Kidney (tissue), 14 donors: ENCODE data around the gene CREG2. TPM values are rescaled to one million over a fixed set of nuclear protein-coding genes. Genes with fewer than 3 reads are reported as not detected.

Source experiments
- DNase-seq, 5 donors: peaks; one replicate each; pipeline ENCODE4 v3.0.0-alpha.2; 2013 to 2020
- FAIRE-seq: peaks from 2 replicates; lab custom pipeline; 2012; peaks lifted over from hg19 to GRCh38; lab: Jason Lieb, UNC
- H3K27ac ChIP-seq, 2 donors: one replicate each; pipeline ENCODE4 v1.7.0; 2013; ENCODE audit warnings: low read depth in 2 of 2, low read length in 2 of 2, inconsistent platforms in 1 of 2
- H3K27me3 ChIP-seq: one replicate; pipeline ENCODE4 v1.7.1; 2013; ENCODE audit warnings: low read length, inconsistent platforms; ENCODE audit not compliant: control insufficient read depth, insufficient read depth
- H3K36me3 ChIP-seq, 3 donors: one replicate each; pipeline versions ENCODE4 v1.7.0 to v1.7.1; 2013; ENCODE audit warnings: low read length in 3 of 3, control low read depth in 1 of 3, inconsistent platforms in 1 of 3; ENCODE audit not compliant: insufficient read depth in 3 of 3, control insufficient read depth in 2 of 3
- H3K4me1 ChIP-seq, 3 donors: one replicate each; pipeline versions ENCODE4 v1.7.0 to v1.7.1; 2013; ENCODE audit warnings: low read length in 3 of 3, inconsistent platforms in 1 of 3, low read depth in 1 of 3; ENCODE audit not compliant: control insufficient read depth in 2 of 3, insufficient read depth in 2 of 3
- H3K4me3 ChIP-seq, 3 donors: one replicate each; pipeline versions ENCODE4 v1.7.0 to v1.8.1; 2013; ENCODE audit warnings: low read length in 3 of 3, control low read depth in 1 of 3, inconsistent platforms in 1 of 3
- H3K9ac ChIP-seq, 3 donors: one replicate each; pipeline versions ENCODE4 v1.7.0 to v1.7.1; 2013; ENCODE audit warnings: low read length in 3 of 3, control low read depth in 1 of 3, inconsistent platforms in 1 of 3
- H3K9me3 ChIP-seq, 3 donors: one replicate each; pipeline versions ENCODE4 v1.7.0 to v1.7.1; 2013; ENCODE audit warnings: low read length in 3 of 3, control low read depth in 1 of 3, inconsistent platforms in 1 of 3; ENCODE audit not compliant: control insufficient read depth in 2 of 3, insufficient read depth in 1 of 3
- intact Hi-C: fragments of 100-400 bp; cut with DNase I; formaldehyde crosslinking; loops from one replicate; pipeline ENCODE4 v1.11.1; 2022
- polyA plus RNA-seq: library from polyadenylated mRNA; stranded (reverse); fragments of 350-450 nt; fragmentation: Illumina TruSeq; extraction: RNeasy Lipid Tissue Mini Kit (QIAGEN cat#74804); gene quantifications from one replicate; pipeline ENCODE4 v1.2.3, GENCODE V29; 2014; ENCODE audit warnings: low read depth, low replicate concordance; ENCODE audit not compliant: insufficient read depth
- total RNA-seq: library from RNA; stranded (reverse); fragmentation: NEBNext Ultra II Directional; extraction: Animal tissue kit (Norgen Biotek cat#: 25700); gene quantifications from one replicate; pipeline ENCODE4 v1.2.1, GENCODE V29; 2021
- TF ChIP-seq, protein P1 (sequence below): IDR thresholded peaks from 3 replicates; pipeline ENCODE4 v1.5.1; 2012; ENCODE audit warnings: mild to moderate bottlenecking, moderate library complexity, borderline replicate concordance; ENCODE audit not compliant: insufficient read depth; ENCODE audit errors: extremely low read depth
- donor health status: control.
- donor health status: control.
- donor health status: control.
- donor health status: control.
- donor health status: control.
- donor health status: DM: yes; HTN: yes; CAD: no.
- donor health status: Normal renal cell carcinoma (clear cell type).

The CREG2 gene
- total and polyA plus RNA-seq, 2 donors from 2014 or later: 0.69 TPM; not detected in 1

GRCh38 chr2:101367508-101367907, 19.8 kb downstream of the CREG2 start:
- Histone ChIP-seq H3K27ac (no peak overlapping the region), H3K4me1 (no peaks in the 10 kb centered on the region), H3K9me3 (no peaks in the 10 kb centered on the region), H3K9ac (no peak overlapping the region), H3K27me3 (no peaks in the 10 kb centered on the region), H3K4me3 (no peak overlapping the region), H3K36me3 (no peaks in the 10 kb centered on the region)
- TF ChIP-seq, protein P1, sequence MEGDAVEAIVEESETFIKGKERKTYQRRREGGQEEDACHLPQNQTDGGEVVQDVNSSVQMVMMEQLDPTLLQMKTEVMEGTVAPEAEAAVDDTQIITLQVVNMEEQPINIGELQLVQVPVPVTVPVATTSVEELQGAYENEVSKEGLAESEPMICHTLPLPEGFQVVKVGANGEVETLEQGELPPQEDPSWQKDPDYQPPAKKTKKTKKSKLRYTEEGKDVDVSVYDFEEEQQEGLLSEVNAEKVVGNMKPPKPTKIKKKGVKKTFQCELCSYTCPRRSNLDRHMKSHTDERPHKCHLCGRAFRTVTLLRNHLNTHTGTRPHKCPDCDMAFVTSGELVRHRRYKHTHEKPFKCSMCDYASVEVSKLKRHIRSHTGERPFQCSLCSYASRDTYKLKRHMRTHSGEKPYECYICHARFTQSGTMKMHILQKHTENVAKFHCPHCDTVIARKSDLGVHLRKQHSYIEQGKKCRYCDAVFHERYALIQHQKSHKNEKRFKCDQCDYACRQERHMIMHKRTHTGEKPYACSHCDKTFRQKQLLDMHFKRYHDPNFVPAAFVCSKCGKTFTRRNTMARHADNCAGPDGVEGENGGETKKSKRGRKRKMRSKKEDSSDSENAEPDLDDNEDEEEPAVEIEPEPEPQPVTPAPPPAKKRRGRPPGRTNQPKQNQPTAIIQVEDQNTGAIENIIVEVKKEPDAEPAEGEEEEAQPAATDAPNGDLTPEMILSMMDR: no peak
- intact Hi-C loops: no loop called here
- FAIRE-seq (no peak), DNase-seq (no peak)

- TF ChIP-seq, protein P1: no peak
- no peaks in the 10 kb centered on the region for H3K4me1 ChIP-seq
- H3K36me3 ChIP-seq: no peaks in the 10 kb centered on the region
- H3K27ac ChIP-seq: no peak overlapping the region
- no peak overlapping the region for H3K9ac ChIP-seq
- no peaks in the 10 kb centered on the region for H3K9me3 ChIP-seq
- FAIRE-seq: no peak
- no peak overlapping the region for H3K4me3 ChIP-seq
- no peak for DNase-seq
- intact Hi-C loops: no loop called here
- no peaks in the 10 kb centered on the region for H3K27me3 ChIP-seq
Observed at GRCh38 chr2:101364878-101365277, 22.4 kb downstream of the CREG2 start.

DNA sequence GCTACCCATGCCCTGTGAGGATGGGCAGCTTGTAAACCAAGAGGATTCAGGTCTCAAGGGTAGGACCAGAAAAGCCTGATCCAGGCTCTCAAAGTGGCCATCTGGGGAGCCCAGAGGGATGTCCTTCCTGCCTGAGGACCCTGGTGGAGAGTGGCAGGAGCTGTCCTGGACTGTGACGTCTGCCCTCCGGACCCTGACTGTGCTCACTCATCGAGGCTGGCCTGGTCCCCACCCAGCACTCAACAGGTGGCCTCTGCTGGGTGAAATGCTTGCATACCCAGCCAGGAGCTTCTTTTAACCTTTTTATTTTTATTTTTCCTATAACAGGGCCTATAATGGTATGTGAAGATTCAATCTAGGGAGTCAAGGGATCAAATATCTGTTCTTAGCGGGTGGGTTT, 24.5 kb downstream of the CREG2 start:
- H3K9me3 ChIP-seq: no peaks in the 10 kb centered on the region
- TF ChIP-seq, protein P1: no peak
- H3K27me3 ChIP-seq: no peaks in the 10 kb centered on the region
- no peaks in the 10 kb centered on the region for H3K36me3 ChIP-seq
- no peaks in the 10 kb centered on the region for H3K4me1 ChIP-seq
- no peak overlapping the region for H3K27ac ChIP-seq
- DNase-seq (no peak), FAIRE-seq (no peak)
- no peak overlapping the region for H3K4me3 ChIP-seq
- no peak overlapping the region for H3K9ac ChIP-seq
- intact Hi-C loops: no loop called here

DNA sequence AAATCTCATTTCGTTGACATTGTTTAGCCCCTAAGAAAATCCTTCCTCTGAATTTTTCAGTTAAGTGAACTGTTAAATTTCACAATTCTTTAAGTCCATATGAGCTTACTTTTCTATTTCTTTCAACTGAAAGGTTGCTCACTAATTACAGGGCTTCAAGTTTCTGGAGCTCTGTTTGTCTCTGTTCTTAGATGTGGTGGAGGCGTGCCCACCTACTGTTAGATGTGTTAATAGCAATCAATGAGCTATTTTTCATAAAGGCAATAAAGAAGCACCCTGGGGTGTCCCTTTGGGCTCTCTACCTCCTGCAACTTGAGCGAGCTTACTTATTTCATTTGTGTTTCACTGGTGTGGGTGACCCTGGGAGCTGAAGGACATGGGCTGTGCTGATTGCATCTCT, 25.0 kb downstream of the CREG2 start:
- Histone ChIP-seq H3K36me3 (no peaks in the 10 kb centered on the region), H3K4me1 (no peaks in the 10 kb centered on the region), H3K27ac (no peak overlapping the region), H3K27me3 (no peaks in the 10 kb centered on the region), H3K4me3 (no peak overlapping the region), H3K9ac (no peak overlapping the region), H3K9me3 (no peaks in the 10 kb centered on the region)
- no peak for DNase-seq
- intact Hi-C loops: no loop called here
- no peak for FAIRE-seq
- TF ChIP-seq, protein P1: no peak
